Suprapubic skin (tissue), 4 donors: ENCODE data around the gene DNAH11.
"Not testable (repeated sequence)": the region's sequence is repeated elsewhere in the genome, so short reads cannot be mapped to it uniquely, and the experiment has no call there.

Experiments
- CTCF ChIP-seq, 2 donors: fragments of 200-600 bp in 1 of 2; fragments of 450-650 bp in 1 of 2; sonication (generic) in 1 of 2; IDR thresholded peaks; one replicate each; pipeline ENCODE4 v1.5.1; 2016 to 2019; ENCODE audit warnings: antibody characterized with exemption in 2 of 2, mild to moderate bottlenecking in 1 of 2, moderate library complexity in 1 of 2
- EP300 ChIP-seq: sonication (generic); formaldehyde crosslinking; IDR thresholded peaks from one replicate; pipeline ENCODE4 v1.6.1; 2017; ENCODE audit warnings: antibody characterized with exemption
- POLR2A ChIP-seq, 2 donors: fragments of 450-650 bp; IDR thresholded peaks; one replicate each; pipeline ENCODE4 v1.6.1; 2017; ENCODE audit warnings: antibody characterized with exemption in 2 of 2, mild to moderate bottlenecking in 2 of 2, moderate library complexity in 2 of 2
- POLR2AphosphoS5 ChIP-seq, 3 donors: sonication (generic); formaldehyde crosslinking; IDR thresholded peaks; one replicate each; pipeline ENCODE4 v1.6.1; 2017; ENCODE audit warnings: antibody characterized with exemption in 3 of 3

GRCh38 chr7:21933293-21933692, 390.5 kb downstream of the DNAH11 start:
- TF ChIP-seq POLR2AphosphoS5 (IDR thresholded peaks at IDR 0.05); CTCF (IDR thresholded peaks at IDR 0.05); EP300; POLR2A (IDR thresholded peaks at IDR 0.05): not testable (repeated sequence)
